GM19240 (cell line): ENCODE data around the gene ARL11.
"Not testable (repeated sequence)": the region's sequence is repeated elsewhere in the genome, so short reads cannot be mapped to it uniquely, and the experiment has no call there.

ENCODE experiments used
- DNase-seq: peaks from one replicate; pipeline ENCODE4 v3.0.0; 2011; ENCODE audit warnings: low spot score; ENCODE audit not compliant: insufficient read length

ARL11 gene

GRCh38 chr13:49612042-49612441 is 16.3 kb upstream of the ARL11 start:
- not testable (repeated sequence) for DNase-seq

GRCh38 chr13:49615836-49616675 is 12.3 kb upstream of the ARL11 start:
- DNase-seq, result no peak

GRCh38 chr13:49616676-49617065 is 11.6 kb upstream of the ARL11 start:
- DNase-seq, result no peak

- peak; percentile 12 for DNase-seq
Measured at GRCh38 chr13:49620170-49620621, 8.1 kb upstream of the ARL11 start.

GRCh38 chr13:49622174-49622946 is 5.9 kb upstream of the ARL11 start:
- no peak for DNase-seq

- no peak for DNase-seq
Measured at GRCh38 chr13:49624229-49624628, 4.1 kb upstream of the ARL11 start.

- no peak for DNase-seq
Measured at GRCh38 chr13:49625392-49626079, 2.8 kb upstream of the ARL11 start.

GRCh38 chr13:49629196-49629938 is 1.1 kb downstream of the ARL11 start:
- no peak for DNase-seq

GRCh38 chr13:49629947-49630346 is 1.6 kb downstream of the ARL11 start:
- DNase-seq, result no peak

- no peak for DNase-seq
Measured at GRCh38 chr13:49630580-49630979, 2.3 kb downstream of the ARL11 start.

- DNase-seq, result no peak
Measured at GRCh38 chr13:49632156-49632555, 3.8 kb downstream of the ARL11 start.

- DNase-seq, result no peak
Measured at GRCh38 chr13:49633710-49634109, 5.4 kb downstream of the ARL11 start.

- no peak for DNase-seq
Measured at GRCh38 chr13:49635599-49636433, 7.5 kb downstream of the ARL11 start.

- no peak for DNase-seq
Measured at GRCh38 chr13:49636705-49637104, 8.4 kb downstream of the ARL11 start.

GRCh38 chr13:49638030-49638743 is 9.9 kb downstream of the ARL11 start:
- no peak for DNase-seq

- DNase-seq, result no peak
Measured at GRCh38 chr13:49638744-49639072, 10.4 kb downstream of the ARL11 start.

GRCh38 chr13:49641801-49642291 is 13.5 kb downstream of the ARL11 start:
- DNase-seq, result no peak

- DNase-seq, result no peak
Measured at GRCh38 chr13:49643035-49643646, 14.8 kb downstream of the ARL11 start.

- no peak for DNase-seq
Measured at GRCh38 chr13:49645451-49645850, 17.1 kb downstream of the ARL11 start.
